WI38 (cell line): ENCODE measurements around the gene CYP27A1.

Experiments used
- H3K4me3 ChIP-seq: 2 replicates; pipeline ENCODE4 v1.5.1; 2011; ENCODE audit warnings: low read depth, mild to moderate bottlenecking, control low read depth, low read length
- TF ChIP-seq, protein P1 (sequence below): IDR thresholded peaks from 2 replicates; pipeline ENCODE4 v1.5.1; 2012; ENCODE audit warnings: low read depth, mild to moderate bottlenecking, control low read depth, low read length

CYP27A1 gene

DNA sequence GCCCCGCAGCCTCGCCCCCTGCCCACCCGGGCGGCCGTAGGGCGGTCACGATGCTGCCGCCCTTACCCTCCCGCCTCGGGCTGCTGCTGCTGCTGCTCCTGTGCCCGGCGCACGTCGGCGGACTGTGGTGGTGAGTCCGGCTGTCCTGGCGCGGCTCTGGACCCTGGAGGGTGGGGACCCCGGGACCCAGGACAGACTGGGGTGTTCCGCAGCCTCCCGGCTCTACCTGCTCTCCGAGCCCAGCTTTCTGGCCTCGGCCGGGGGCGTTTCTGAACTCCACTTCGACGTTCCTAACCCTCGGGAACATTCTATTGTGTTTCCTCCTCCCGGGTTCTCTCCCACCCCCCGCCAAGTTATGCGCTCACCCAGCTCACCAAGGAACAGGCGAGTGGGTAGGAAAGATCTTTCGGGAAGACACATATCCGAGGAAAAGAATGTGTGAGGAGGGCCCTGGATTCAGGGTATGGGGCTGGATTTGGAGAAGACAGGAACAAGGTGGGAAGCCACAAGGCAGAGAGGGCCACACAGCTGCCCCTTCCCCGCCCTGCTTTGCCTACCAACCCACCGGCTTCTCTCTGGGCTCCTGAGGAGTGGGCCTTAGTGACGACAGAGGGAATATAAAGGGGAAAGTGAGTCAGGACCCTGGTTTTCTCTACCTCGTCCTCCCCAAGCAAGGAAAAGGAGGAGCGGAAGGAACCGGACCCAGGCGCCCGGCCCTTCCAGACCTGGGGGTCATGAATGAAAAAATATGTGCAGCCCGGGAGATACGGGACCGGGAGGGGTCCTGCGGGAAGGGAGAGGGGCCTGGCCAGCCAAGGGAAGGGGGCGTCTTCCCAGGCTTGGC, 78.3 kb downstream of the CYP27A1 start:
- TF ChIP-seq, protein P1, sequence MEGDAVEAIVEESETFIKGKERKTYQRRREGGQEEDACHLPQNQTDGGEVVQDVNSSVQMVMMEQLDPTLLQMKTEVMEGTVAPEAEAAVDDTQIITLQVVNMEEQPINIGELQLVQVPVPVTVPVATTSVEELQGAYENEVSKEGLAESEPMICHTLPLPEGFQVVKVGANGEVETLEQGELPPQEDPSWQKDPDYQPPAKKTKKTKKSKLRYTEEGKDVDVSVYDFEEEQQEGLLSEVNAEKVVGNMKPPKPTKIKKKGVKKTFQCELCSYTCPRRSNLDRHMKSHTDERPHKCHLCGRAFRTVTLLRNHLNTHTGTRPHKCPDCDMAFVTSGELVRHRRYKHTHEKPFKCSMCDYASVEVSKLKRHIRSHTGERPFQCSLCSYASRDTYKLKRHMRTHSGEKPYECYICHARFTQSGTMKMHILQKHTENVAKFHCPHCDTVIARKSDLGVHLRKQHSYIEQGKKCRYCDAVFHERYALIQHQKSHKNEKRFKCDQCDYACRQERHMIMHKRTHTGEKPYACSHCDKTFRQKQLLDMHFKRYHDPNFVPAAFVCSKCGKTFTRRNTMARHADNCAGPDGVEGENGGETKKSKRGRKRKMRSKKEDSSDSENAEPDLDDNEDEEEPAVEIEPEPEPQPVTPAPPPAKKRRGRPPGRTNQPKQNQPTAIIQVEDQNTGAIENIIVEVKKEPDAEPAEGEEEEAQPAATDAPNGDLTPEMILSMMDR, result no peak
- H3K4me3 ChIP-seq, result no peak overlapping the region

DNA sequence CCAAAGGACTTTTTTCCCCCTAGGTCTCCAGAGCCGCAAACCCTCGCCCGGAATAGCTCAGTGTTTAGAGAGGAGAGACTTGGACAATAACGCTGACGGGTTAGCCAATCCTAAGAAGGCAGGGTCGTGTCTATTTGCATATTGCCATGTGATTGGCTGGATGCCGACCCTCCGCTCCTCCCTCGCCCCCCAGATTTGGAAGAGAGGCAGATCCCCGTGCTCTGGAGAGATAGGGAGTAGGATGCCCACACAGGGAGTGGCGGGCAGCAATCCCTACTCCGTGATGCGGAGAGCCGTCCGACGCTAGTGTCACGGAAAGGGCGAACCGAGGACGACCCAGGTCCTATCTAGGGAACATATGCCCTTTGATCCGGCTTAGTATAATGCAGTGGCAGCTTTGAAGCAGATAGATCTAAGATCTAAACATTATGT, 79.0 kb downstream of the CYP27A1 start:
- no peak overlapping the region for H3K4me3 ChIP-seq
- TF ChIP-seq, protein P1, result no peak

DNA sequence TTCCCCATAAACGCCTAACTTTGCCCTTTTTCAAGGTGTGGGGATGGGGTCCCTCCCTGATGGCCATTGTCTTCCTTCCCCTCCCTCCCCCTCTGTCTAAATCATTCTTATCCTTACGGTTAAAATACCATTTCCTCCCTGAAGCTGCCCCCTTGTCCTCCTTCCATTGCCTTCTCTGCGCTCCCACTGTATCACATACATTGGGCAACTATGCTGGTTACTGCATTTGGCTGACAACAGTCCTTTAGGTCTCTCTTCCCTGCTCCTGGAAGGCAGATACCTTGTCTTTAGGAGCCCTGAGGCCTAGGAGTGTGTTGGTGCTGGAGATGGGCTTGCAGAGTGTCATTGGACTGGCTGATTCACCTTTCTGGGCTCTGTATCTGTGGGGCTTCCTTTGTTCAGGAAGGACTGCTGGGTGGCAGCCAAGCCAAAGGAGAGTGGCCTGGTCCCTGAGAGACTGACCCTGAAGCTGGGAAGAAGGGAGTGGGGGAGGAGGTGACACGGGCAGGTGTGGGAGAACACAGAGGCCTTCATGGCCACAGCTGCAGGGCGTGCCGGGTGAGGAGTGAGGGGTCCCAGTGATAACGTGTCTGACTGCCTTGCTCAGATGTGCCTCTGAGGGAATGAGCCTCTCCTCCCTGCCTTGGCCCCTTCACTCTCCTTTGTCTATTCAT, 79.8 kb downstream of the CYP27A1 start:
- H3K4me3 ChIP-seq, result no peak overlapping the region
- TF ChIP-seq, protein P1, result no peak

DNA sequence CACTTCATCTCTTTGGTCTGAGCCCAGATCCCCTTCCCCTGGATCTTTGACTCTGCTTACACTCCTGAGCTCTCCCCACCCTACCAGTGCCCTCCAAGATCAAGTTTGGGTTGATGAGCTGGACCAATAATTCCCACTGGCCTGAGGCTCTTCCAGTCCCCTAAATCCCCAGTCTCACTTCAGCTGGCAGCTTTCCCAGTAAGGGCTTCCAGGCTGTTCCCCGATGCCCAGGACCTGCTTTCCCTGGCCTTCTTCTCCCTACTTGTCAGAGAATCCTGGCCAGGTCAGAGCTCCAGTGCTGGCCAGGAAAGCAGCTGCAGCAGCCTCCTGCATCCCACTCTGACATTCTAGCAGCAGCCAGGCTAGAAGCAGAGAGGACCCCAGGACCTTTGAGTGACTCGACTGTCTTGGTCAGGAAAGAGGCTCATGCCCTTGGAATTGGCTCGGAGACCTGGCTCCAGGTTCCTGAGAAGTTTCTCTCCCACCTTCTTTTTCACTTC, 81.1 kb downstream of the CYP27A1 start:
- TF ChIP-seq, protein P1, result no peak
- no peak overlapping the region for H3K4me3 ChIP-seq
